ENCODE results near the gene WDR20.

WDR20 gene

GRCh38 chr14:102212845-102213244, 73.1 kb downstream of the WDR20 start:
- Histone ChIP-seq H3K9me2 (replicated peaks; ENCODE audit: insufficient read depth, low read length) (no peaks in the 10 kb centered on the region), H3K9me3 (ENCODE audit: insufficient read depth, low read length) (no peaks in the 10 kb centered on the region), H3K4me2 (ENCODE audit: low read depth, low read length, poor library complexity, severe bottlenecking) (no peak overlapping the region), H3F3A (ENCODE audit: insufficient read depth) (no peaks in the 10 kb centered on the region), H3K9ac (ENCODE audit: low read length) (no peak overlapping the region), H2AFZ (ENCODE audit: low read depth, low read length, severe bottlenecking) (no peak overlapping the region), H3K36me3 (ENCODE audit: low read length) (no peaks in the 10 kb centered on the region), H3K27ac (ENCODE audit: low read depth, low read length) (no peak overlapping the region), H3K79me2 (ENCODE audit: insufficient read depth, low read length) (no peaks in the 10 kb centered on the region), H4K20me1 (ENCODE audit: low read depth, low read length) (no peaks in the 10 kb centered on the region), H3K27me3 (ENCODE audit: low read length) (no peaks in the 10 kb centered on the region), H3K4me3 (ENCODE audit: insufficient read depth, low read length, poor library complexity, severe bottlenecking) (no peak overlapping the region)
- no peak for TF ChIP-seq EZH2phosphoT487 (conservative IDR thresholded peaks at IDR 0.05; ENCODE audit: low read length)
- TF ChIP-seq, protein P1, sequence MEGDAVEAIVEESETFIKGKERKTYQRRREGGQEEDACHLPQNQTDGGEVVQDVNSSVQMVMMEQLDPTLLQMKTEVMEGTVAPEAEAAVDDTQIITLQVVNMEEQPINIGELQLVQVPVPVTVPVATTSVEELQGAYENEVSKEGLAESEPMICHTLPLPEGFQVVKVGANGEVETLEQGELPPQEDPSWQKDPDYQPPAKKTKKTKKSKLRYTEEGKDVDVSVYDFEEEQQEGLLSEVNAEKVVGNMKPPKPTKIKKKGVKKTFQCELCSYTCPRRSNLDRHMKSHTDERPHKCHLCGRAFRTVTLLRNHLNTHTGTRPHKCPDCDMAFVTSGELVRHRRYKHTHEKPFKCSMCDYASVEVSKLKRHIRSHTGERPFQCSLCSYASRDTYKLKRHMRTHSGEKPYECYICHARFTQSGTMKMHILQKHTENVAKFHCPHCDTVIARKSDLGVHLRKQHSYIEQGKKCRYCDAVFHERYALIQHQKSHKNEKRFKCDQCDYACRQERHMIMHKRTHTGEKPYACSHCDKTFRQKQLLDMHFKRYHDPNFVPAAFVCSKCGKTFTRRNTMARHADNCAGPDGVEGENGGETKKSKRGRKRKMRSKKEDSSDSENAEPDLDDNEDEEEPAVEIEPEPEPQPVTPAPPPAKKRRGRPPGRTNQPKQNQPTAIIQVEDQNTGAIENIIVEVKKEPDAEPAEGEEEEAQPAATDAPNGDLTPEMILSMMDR (IDR thresholded peaks at IDR 0.05; ENCODE audit: insufficient read depth, low read length, poor library complexity, severe bottlenecking): no peak

DNA sequence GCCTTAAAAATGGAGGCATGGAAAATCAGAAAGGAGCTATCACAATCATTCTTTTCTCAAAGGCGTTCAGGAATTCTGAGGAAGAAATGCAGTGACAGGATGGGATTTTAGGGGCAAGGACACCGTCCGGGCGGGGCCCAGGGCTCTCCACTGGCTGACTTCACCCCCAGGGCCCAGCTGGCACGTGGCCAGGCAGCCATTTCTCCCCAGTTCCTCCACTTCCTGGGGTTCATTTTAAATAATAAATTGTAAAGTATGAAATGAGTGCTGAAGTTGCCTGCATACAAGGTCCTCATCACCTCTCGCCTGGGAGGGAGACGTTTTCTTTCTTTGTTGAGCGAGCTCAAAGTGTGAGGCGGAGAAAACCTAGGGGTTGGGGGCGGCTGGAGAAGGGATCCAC, 73.8 kb downstream of the WDR20 start:
- no peak for TF ChIP-seq EZH2phosphoT487 (conservative IDR thresholded peaks at IDR 0.05; ENCODE audit: low read length)
- TF ChIP-seq, protein P1 (IDR thresholded peaks at IDR 0.05; ENCODE audit: insufficient read depth, low read length, poor library complexity, severe bottlenecking): no peak
- Histone ChIP-seq H3K4me3 (ENCODE audit: insufficient read depth, low read length, poor library complexity, severe bottlenecking) (no peak overlapping the region), H3K4me2 (ENCODE audit: low read depth, low read length, poor library complexity, severe bottlenecking) (no peak overlapping the region), H3K79me2 (ENCODE audit: insufficient read depth, low read length) (no peaks in the 10 kb centered on the region), H3F3A (ENCODE audit: insufficient read depth) (no peaks in the 10 kb centered on the region), H3K27ac (ENCODE audit: low read depth, low read length) (no peak overlapping the region), H3K9ac (ENCODE audit: low read length) (no peak overlapping the region), H3K36me3 (ENCODE audit: low read length) (no peaks in the 10 kb centered on the region), H4K20me1 (ENCODE audit: low read depth, low read length) (no peaks in the 10 kb centered on the region), H3K9me2 (replicated peaks; ENCODE audit: insufficient read depth, low read length) (no peaks in the 10 kb centered on the region), H3K9me3 (ENCODE audit: insufficient read depth, low read length) (no peaks in the 10 kb centered on the region), H2AFZ (ENCODE audit: low read depth, low read length, severe bottlenecking) (no peak overlapping the region), H3K27me3 (ENCODE audit: low read length) (no peaks in the 10 kb centered on the region)

- TF ChIP-seq, protein P1 (IDR thresholded peaks at IDR 0.05; ENCODE audit: insufficient read depth, low read length, poor library complexity, severe bottlenecking): no peak
- H3K9ac ChIP-seq (ENCODE audit: low read length): no peak overlapping the region
- H3K4me2 ChIP-seq (ENCODE audit: low read depth, low read length, poor library complexity, severe bottlenecking): no peak overlapping the region
These were observed 74.4 kb downstream of the WDR20 start for GRCh38 chr14:102213984-102214658.

More at GRCh38 chr14:102213984-102214658, 74.4 kb downstream of the WDR20 start:
- Histone ChIP-seq H3K4me3 (ENCODE audit: insufficient read depth, low read length, poor library complexity, severe bottlenecking) (no peak overlapping the region), H3K27ac (ENCODE audit: low read depth, low read length) (no peak overlapping the region), H3K9me2 (replicated peaks; ENCODE audit: insufficient read depth, low read length) (no peaks in the 10 kb centered on the region), H3F3A (ENCODE audit: insufficient read depth) (no peaks in the 10 kb centered on the region), H3K79me2 (ENCODE audit: insufficient read depth, low read length) (no peaks in the 10 kb centered on the region), H3K36me3 (ENCODE audit: low read length) (no peaks in the 10 kb centered on the region), H4K20me1 (ENCODE audit: low read depth, low read length) (no peaks in the 10 kb centered on the region), H3K9me3 (ENCODE audit: insufficient read depth, low read length) (no peaks in the 10 kb centered on the region), H2AFZ (ENCODE audit: low read depth, low read length, severe bottlenecking) (no peak overlapping the region), H3K27me3 (ENCODE audit: low read length) (no peaks in the 10 kb centered on the region)
